H9 (cell line): ENCODE results near the gene TRIM17. TPM values are rescaled to one million over a fixed set of nuclear protein-coding genes. Genes with fewer than 3 reads are reported as not detected.

Source experiments
- DNase-seq: peaks from one replicate; pipeline ENCODE4 v3.0.0-alpha.2; 2017
- H2AFZ ChIP-seq: one replicate; pipeline ENCODE4 v1.6.1; 2013; ENCODE audit warnings: mild to moderate bottlenecking, low read length, control low read depth, moderate library complexity
- H2AK5ac ChIP-seq: 2 replicates; pipeline ENCODE4 v1.6.1; 2013; ENCODE audit warnings: low read length, control low read depth, mixed read lengths; ENCODE audit not compliant: insufficient read length
- H2BK120ac ChIP-seq: one replicate; pipeline ENCODE4 v1.6.1; 2013; ENCODE audit warnings: low read depth, mild to moderate bottlenecking, low read length, control low read depth, inconsistent platforms; ENCODE audit not compliant: poor library complexity, severe bottlenecking
- H2BK12ac ChIP-seq: 2 replicates; pipeline ENCODE4 v1.6.1; 2013; ENCODE audit warnings: low read length, control low read depth, mixed read lengths, low read depth; ENCODE audit not compliant: insufficient read length
- H2BK15ac ChIP-seq: 2 replicates; pipeline ENCODE4 v1.6.1; 2013; ENCODE audit warnings: low read depth, low read length, control low read depth
- H2BK20ac ChIP-seq: one replicate; pipeline ENCODE4 v1.6.1; 2013; ENCODE audit warnings: low read depth, mild to moderate bottlenecking, low read length, control low read depth, inconsistent platforms; ENCODE audit not compliant: poor library complexity, severe bottlenecking
- H2BK5ac ChIP-seq: 2 replicates; pipeline ENCODE4 v1.6.1; 2013; ENCODE audit warnings: low read length, control low read depth, mixed read lengths; ENCODE audit not compliant: insufficient read length
- H3K14ac ChIP-seq: 2 replicates; pipeline ENCODE4 v1.6.1; 2013; ENCODE audit warnings: low read length, control low read depth; ENCODE audit not compliant: insufficient read depth
- H3K18ac ChIP-seq: 2 replicates; pipeline ENCODE4 v1.6.1; 2013; ENCODE audit warnings: low read depth, mild to moderate bottlenecking, mixed read lengths, low read length, control low read depth; ENCODE audit not compliant: insufficient read length
- H3K23ac ChIP-seq: 2 replicates; pipeline ENCODE4 v1.6.1; 2013; ENCODE audit warnings: low read length, control low read depth, mixed read lengths, low read depth; ENCODE audit not compliant: insufficient read length
- H3K23me2 ChIP-seq: 2 replicates; pipeline ENCODE4 v1.6.1; 2013; ENCODE audit warnings: low read depth, mild to moderate bottlenecking, mixed read lengths, low read length, control low read depth; ENCODE audit not compliant: insufficient read length, poor library complexity, severe bottlenecking
- H3K27ac ChIP-seq: 2 replicates; pipeline ENCODE4 v1.5.1; 2013; ENCODE audit warnings: low read length, control low read depth, mixed read lengths, low read depth; ENCODE audit not compliant: insufficient read length
- H3K27me3 ChIP-seq: 2 replicates; pipeline ENCODE4 v1.6.1; 2013; ENCODE audit warnings: low read length, control low read depth, inconsistent platforms; ENCODE audit not compliant: insufficient read depth
- H3K4ac ChIP-seq: 2 replicates; pipeline ENCODE4 v1.6.1; 2013; ENCODE audit warnings: low read depth, mild to moderate bottlenecking, control low read depth, inconsistent platforms, low read length, moderate library complexity
- H3K4me1 ChIP-seq: 2 replicates; pipeline ENCODE4 v1.6.1; 2013; ENCODE audit warnings: low read length, control low read depth, inconsistent platforms; ENCODE audit not compliant: insufficient read depth
- H3K4me2 ChIP-seq: 2 replicates; pipeline ENCODE4 v1.6.1; 2013; ENCODE audit warnings: low read length, control low read depth, mixed read lengths; ENCODE audit not compliant: insufficient read length, insufficient read depth
- H3K56ac ChIP-seq: 2 replicates; pipeline ENCODE4 v1.6.1; 2013; ENCODE audit warnings: low read depth, mild to moderate bottlenecking, mixed read lengths, low read length, control low read depth; ENCODE audit not compliant: insufficient read length
- H3K79me1 ChIP-seq: 2 replicates; pipeline ENCODE4 v1.6.1; 2013; ENCODE audit warnings: low read depth, mild to moderate bottlenecking, moderate library complexity, low read length, control low read depth, inconsistent platforms; ENCODE audit not compliant: insufficient read depth, poor library complexity, severe bottlenecking
- H3K79me2 ChIP-seq: 2 replicates; pipeline ENCODE4 v1.6.1; 2013; ENCODE audit warnings: low read length, control low read depth, inconsistent platforms; ENCODE audit not compliant: insufficient read depth
- H3K9ac ChIP-seq: 2 replicates; pipeline ENCODE4 v1.6.1; 2013; ENCODE audit warnings: low read length, control low read depth, mixed read lengths; ENCODE audit not compliant: insufficient read length; ENCODE audit errors: extremely low read depth
- H3K9me3 ChIP-seq: one replicate; pipeline ENCODE4 v1.6.1; 2013; ENCODE audit warnings: low read depth, low read length, inconsistent platforms; ENCODE audit not compliant: control insufficient read depth
- H3T11ph ChIP-seq: one replicate; pipeline ENCODE4 v1.6.1; 2013; ENCODE audit warnings: mild to moderate bottlenecking, low read length, control low read depth, inconsistent platforms
- H4K20me1 ChIP-seq: one replicate; pipeline ENCODE4 v1.6.1; 2013; ENCODE audit not compliant: control insufficient read depth, insufficient read length, insufficient read depth
- H4K5ac ChIP-seq: 2 replicates; pipeline ENCODE4 v1.6.1; 2013; ENCODE audit warnings: low read depth, mild to moderate bottlenecking, mixed read lengths, low read length, control low read depth; ENCODE audit not compliant: insufficient read length
- H4K8ac ChIP-seq: replicated peaks from 2 replicates; pipeline ENCODE4 v1.6.1; 2013; ENCODE audit warnings: low read length, control low read depth, mixed read lengths, low read depth; ENCODE audit not compliant: insufficient read length
- H4K91ac ChIP-seq: 2 replicates; pipeline ENCODE4 v1.6.1; 2013; ENCODE audit warnings: low read depth, mild to moderate bottlenecking, moderate library complexity, mixed read lengths, low read length, control low read depth; ENCODE audit not compliant: insufficient read length
- H3K27ac Mint-ChIP-seq, 3 experiments: 2 replicates in 2 of 3; 3 replicates in 1 of 3; pipeline ENCODE4 v1.8.0; 2020 to 2021; ENCODE audit warnings: mixed read lengths in 3 of 3, mild to moderate bottlenecking in 1 of 3, moderate library complexity in 1 of 3
- H3K27me3 Mint-ChIP-seq: 2 replicates; pipeline ENCODE4 v1.8.0; 2021; ENCODE audit warnings: low read depth, mild to moderate bottlenecking, moderate library complexity, mixed read lengths
- H3K36me3 Mint-ChIP-seq, 3 experiments: 2 replicates in 2 of 3; 3 replicates in 1 of 3; pipeline ENCODE4 v1.8.0; 2020 to 2021; ENCODE audit warnings: low read depth in 3 of 3, mixed read lengths in 3 of 3; ENCODE audit not compliant: insufficient read depth in 1 of 3
- H3K4me1 Mint-ChIP-seq, 2 experiments: 2 replicates each; pipeline ENCODE4 v1.8.0; 2020; ENCODE audit warnings: mixed read lengths in 2 of 2
- H3K4me3 Mint-ChIP-seq, 2 experiments: 2 replicates in 1 of 2; 3 replicates in 1 of 2; pipeline ENCODE4 v1.8.0; 2020 to 2021; ENCODE audit warnings: mild to moderate bottlenecking in 2 of 2, mixed read lengths in 2 of 2, moderate library complexity in 1 of 2
- H3K9me3 Mint-ChIP-seq, 2 experiments: 2 replicates in 1 of 2; 3 replicates in 1 of 2; pipeline ENCODE4 v1.8.0; 2020; ENCODE audit warnings: mild to moderate bottlenecking in 2 of 2, mixed read lengths in 2 of 2, moderate library complexity in 1 of 2
- WGBS: extraction: QIAGEN DNeasy Blood & Tissue Kit; methylation state at CpG from one replicate; pipeline ENCODE4 v1.1.7; 2013; ENCODE audit warnings: missing lambda C conversion rate, low lambda C conversion rate, mixed read lengths; ENCODE audit not compliant: insufficient read length; ENCODE audit errors: extremely low coverage; 5-methylcytosine and 5-hydroxymethylcytosine counted together
- total RNA-seq: library from RNA; stranded (reverse); gene quantifications from 2 replicates; pipeline ENCODE4 v1.2.1, GENCODE V29; 2021
- TF ChIP-seq, protein P1 (sequence below): fragments of 200-600 bp; sonication (generic); conservative IDR thresholded peaks from 3 replicates; pipeline ENCODE4 v1.8.0; 2021; ENCODE audit warnings: antibody characterized with exemption, mild to moderate bottlenecking

Gene TRIM17
- total RNA-seq, 1 experiment from 2014 or later = 2.8 TPM

DNA sequence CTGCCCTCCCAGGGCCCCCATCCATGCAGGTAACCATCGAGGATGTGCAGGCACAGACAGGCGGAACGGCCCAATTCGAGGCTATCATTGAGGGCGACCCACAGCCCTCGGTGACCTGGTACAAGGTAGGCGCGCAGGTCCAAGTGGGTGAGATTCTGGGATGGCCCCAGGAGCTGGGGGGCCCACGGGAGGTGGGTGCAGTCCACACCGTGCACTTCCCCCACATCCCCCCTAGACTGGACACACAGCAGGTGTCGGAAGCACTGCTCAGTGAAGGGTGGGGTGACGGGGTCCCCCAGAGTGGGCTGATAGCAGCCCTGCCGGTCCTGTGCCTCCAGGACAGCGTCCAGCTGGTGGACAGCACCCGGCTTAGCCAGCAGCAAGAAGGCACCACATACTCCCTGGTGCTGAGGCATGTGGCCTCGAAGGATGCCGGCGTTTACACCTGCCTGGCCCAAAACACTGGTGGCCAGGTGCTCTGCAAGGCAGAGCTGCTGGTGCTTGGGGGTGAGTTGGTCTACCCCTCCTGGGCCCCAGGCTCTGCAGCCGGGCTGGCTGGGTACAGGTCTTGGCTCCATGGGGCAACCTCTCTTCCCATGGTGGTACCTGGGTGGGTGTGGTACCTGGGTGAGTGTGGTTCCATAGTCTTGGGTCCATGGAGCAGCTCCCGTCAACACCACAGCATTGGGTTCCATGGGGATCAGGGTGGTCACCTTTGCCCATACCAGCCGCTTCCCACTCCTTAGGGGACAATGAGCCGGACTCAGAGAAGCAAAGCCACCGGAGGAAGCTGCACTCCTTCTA lies 50.4 kb downstream of the TRIM17 start:
- Histone ChIP-seq H2BK5ac (no peak overlapping the region), H2BK20ac (no peak overlapping the region), H2AFZ (no peak overlapping the region), H3K23me2 (no peaks in the 10 kb centered on the region), H3K79me1 (no peaks in the 10 kb centered on the region), H4K5ac (no peak overlapping the region), H3K4ac (no peak overlapping the region), H3K9ac (no peak overlapping the region), H2AK5ac (no peak overlapping the region), H3K18ac (no peak overlapping the region), H3K23ac (no peak overlapping the region), H2BK12ac (no peak overlapping the region), H3K27me3 (no peaks in the 10 kb centered on the region; the same call in 1 of the 2 replicates), H3K9me3 (no peaks in the 10 kb centered on the region), H3K27ac (no peak overlapping the region), H2BK120ac (no peak overlapping the region), H3K56ac (no peak overlapping the region), H4K20me1 (no peaks in the 10 kb centered on the region), H3K14ac (no peak overlapping the region), H4K8ac (no peak overlapping the region), H3K79me2 (no peaks in the 10 kb centered on the region), H3K4me2 (no peak overlapping the region), H3K4me1 (no peaks in the 10 kb centered on the region), H2BK15ac (no peak overlapping the region), H3T11ph (no peak overlapping the region), H4K91ac (no peak overlapping the region)
- Mint-ChIP-seq H3K4me3 (no peak overlapping the region), H3K4me1 (peaks cover 3 to 11% of the 10 kb centered on the region in 2 experiments; a peak in 2 of 4 replicates), H3K36me3 (no peaks in the 10 kb centered on the region), H3K27me3 (peaks cover 5% of the 10 kb centered on the region), H3K9me3 (no peaks in the 10 kb centered on the region), H3K27ac (no peak overlapping the region)
- DNase-seq = no peak
- no CpG with 5 or more reads among the region's 23 CpGs for WGBS
- TF ChIP-seq, protein P1, sequence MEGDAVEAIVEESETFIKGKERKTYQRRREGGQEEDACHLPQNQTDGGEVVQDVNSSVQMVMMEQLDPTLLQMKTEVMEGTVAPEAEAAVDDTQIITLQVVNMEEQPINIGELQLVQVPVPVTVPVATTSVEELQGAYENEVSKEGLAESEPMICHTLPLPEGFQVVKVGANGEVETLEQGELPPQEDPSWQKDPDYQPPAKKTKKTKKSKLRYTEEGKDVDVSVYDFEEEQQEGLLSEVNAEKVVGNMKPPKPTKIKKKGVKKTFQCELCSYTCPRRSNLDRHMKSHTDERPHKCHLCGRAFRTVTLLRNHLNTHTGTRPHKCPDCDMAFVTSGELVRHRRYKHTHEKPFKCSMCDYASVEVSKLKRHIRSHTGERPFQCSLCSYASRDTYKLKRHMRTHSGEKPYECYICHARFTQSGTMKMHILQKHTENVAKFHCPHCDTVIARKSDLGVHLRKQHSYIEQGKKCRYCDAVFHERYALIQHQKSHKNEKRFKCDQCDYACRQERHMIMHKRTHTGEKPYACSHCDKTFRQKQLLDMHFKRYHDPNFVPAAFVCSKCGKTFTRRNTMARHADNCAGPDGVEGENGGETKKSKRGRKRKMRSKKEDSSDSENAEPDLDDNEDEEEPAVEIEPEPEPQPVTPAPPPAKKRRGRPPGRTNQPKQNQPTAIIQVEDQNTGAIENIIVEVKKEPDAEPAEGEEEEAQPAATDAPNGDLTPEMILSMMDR = no peak
